Testis (tissue), 3 donors: Measurements from ENCODE around the gene NLRP4. TPM values are rescaled to one million over a fixed set of nuclear protein-coding genes. Genes with fewer than 3 reads are reported as not detected.

Experiments
- DNase-seq: peaks from one replicate; pipeline ENCODE4 v3.0.0-alpha.2; 2019
- H3K27ac ChIP-seq, 2 donors: fragments of 200-600 bp; sonication (generic); one replicate each; pipeline ENCODE4 v1.5.1; 2019
- H3K27me3 ChIP-seq: fragments of 200-600 bp; sonication (generic); one replicate; pipeline ENCODE4 v1.5.1; 2019
- H3K36me3 ChIP-seq: fragments of 200-600 bp; sonication (generic); one replicate; pipeline ENCODE4 v1.5.1; 2017; ENCODE audit warnings: low read depth; ENCODE audit errors: missing control alignments
- H3K4me1 ChIP-seq: fragments of 200-600 bp; sonication (generic); one replicate; pipeline ENCODE4 v1.5.1; 2019
- H3K4me3 ChIP-seq, 2 donors: fragments of 200-600 bp; sonication (generic); one replicate each; pipeline ENCODE4 v1.5.1; 2017 to 2019
- H3K9me3 ChIP-seq: fragments of 200-600 bp; sonication (generic); one replicate; pipeline ENCODE4 v1.5.1; 2017
- POLR2A ChIP-seq: fragments of 450-650 bp; IDR thresholded peaks from one replicate; pipeline ENCODE4 v1.6.1; 2017; ENCODE audit warnings: antibody characterized with exemption, mild to moderate bottlenecking, moderate library complexity
- WGBS, 2 donors: methylation state at CpG; one replicate each; pipeline ENCODE4 v1.1.5; 2018; 5-methylcytosine and 5-hydroxymethylcytosine counted together
- intact Hi-C: fragments of 100-400 bp; cut with DNase I; formaldehyde crosslinking; loops from one replicate; pipeline ENCODE4 v1.15.1; 2023; ENCODE audit warnings: low total_unique reads
- polyA plus RNA-seq: library from polyadenylated mRNA; stranded (reverse); fragments of 350-450 nt; fragmentation: Illumina TruSeq; extraction: RNeasy Lipid Tissue Mini Kit (QIAGEN cat#74804); gene quantifications from one replicate; pipeline ENCODE4 v1.2.3, GENCODE V29; 2014; ENCODE audit warnings: low read depth, low replicate concordance; ENCODE audit not compliant: insufficient read depth
- total RNA-seq, 2 donors: library from RNA; depleted of rRNA; stranded (reverse); fragments of >200 nt; gene quantifications; one replicate each; pipeline ENCODE4 v1.2.3, GENCODE V29; 2016
- TF ChIP-seq, protein P1 (sequence below), 3 experiments: fragments of 450-650 bp in 2 of 3; fragments of 200-600 bp in 1 of 3; sonication (generic) in 1 of 3; IDR thresholded peaks; one replicate each; pipeline ENCODE4 v1.5.1; 2016 to 2019; ENCODE audit warnings: antibody characterized with exemption in 3 of 3, mild to moderate bottlenecking in 2 of 3, moderate library complexity in 1 of 3

Gene NLRP4
- total and polyA plus RNA-seq, 3 donors from 2014 or later = 15.4 to 18.2 (median 17.2) TPM

DNA sequence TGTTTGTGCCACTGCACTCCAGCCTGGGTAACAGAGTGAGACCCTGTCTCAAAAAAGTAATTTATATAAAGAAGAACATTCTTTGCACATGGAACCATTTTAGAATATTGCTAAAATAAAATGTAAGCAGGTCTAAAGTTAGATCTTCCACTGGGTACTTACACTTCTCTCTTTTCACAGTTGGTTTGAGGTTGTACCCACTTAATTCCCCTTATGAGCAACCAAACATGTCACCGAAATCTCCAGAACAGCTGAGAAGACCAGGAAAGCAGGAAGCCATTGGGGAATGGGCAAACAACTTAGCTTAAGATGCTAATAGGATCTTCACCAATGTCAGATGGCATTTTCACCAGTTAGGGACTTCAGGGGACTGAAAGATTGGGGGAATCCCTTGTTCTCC lies 18.8 kb downstream of the NLRP4 start:
- H3K36me3 ChIP-seq = no peaks in the 10 kb centered on the region
- H3K27me3 ChIP-seq = no peaks in the 10 kb centered on the region
- H3K4me3 ChIP-seq = no peak overlapping the region
- no peaks in the 10 kb centered on the region for H3K9me3 ChIP-seq
- 59 to 81% methylated on average over 1 of the region's 1 CpG for WGBS, 2 donors
- DNase-seq = no peak
- no peak overlapping the region for H3K27ac ChIP-seq
- no peak for TF ChIP-seq POLR2A
- TF ChIP-seq, protein P1, sequence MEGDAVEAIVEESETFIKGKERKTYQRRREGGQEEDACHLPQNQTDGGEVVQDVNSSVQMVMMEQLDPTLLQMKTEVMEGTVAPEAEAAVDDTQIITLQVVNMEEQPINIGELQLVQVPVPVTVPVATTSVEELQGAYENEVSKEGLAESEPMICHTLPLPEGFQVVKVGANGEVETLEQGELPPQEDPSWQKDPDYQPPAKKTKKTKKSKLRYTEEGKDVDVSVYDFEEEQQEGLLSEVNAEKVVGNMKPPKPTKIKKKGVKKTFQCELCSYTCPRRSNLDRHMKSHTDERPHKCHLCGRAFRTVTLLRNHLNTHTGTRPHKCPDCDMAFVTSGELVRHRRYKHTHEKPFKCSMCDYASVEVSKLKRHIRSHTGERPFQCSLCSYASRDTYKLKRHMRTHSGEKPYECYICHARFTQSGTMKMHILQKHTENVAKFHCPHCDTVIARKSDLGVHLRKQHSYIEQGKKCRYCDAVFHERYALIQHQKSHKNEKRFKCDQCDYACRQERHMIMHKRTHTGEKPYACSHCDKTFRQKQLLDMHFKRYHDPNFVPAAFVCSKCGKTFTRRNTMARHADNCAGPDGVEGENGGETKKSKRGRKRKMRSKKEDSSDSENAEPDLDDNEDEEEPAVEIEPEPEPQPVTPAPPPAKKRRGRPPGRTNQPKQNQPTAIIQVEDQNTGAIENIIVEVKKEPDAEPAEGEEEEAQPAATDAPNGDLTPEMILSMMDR (IDR thresholded peaks at IDR 0.05) = no peak
- intact Hi-C loops = no loop called here
- no peaks in the 10 kb centered on the region for H3K4me1 ChIP-seq

DNA sequence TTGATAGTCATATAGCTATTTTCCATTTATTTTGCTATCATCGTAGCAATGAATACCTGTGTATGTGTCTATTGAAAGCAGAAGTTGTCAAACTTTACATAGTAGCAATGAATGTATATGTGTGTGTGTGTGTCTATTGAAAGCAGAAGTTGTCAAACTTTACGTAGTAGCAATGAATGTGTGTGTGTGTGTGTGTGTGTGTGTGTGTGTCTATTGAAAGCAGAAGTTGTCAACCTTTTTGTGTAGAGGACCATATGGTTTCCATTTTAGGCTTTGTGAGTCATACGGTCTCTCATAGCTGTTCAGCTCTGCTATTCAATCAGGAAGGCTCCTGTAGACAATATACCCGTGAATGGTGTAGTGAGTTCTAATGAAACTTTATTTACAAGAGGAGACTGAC lies 20.8 kb downstream of the NLRP4 start:
- intact Hi-C loops = no loop called here
- Histone ChIP-seq H3K4me3 (no peak overlapping the region), H3K27me3 (no peaks in the 10 kb centered on the region), H3K9me3 (no peaks in the 10 kb centered on the region), H3K36me3 (no peaks in the 10 kb centered on the region), H3K27ac (no peak overlapping the region), H3K4me1 (no peaks in the 10 kb centered on the region)
- no peak for TF ChIP-seq POLR2A
- TF ChIP-seq, protein P1 (IDR thresholded peaks at IDR 0.05) = no peak
- 69 to 75% methylated on average over 4 of the region's 4 CpGs for WGBS, 2 donors
- DNase-seq = no peak

DNA sequence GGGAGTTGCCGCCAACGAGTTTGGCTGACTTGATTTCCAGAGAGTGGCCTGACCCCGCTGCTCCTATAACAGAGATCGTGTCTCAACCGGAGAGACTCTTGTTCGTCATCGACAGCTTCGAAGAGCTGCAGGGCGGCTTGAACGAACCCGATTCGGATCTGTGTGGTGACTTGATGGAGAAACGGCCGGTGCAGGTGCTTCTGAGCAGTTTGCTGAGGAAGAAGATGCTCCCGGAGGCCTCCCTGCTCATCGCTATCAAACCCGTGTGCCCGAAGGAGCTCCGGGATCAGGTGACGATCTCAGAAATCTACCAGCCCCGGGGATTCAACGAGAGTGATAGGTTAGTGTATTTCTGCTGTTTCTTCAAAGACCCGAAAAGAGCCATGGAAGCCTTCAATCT lies 21.6 kb downstream of the NLRP4 start:
- H3K27me3 ChIP-seq = no peaks in the 10 kb centered on the region
- no peaks in the 10 kb centered on the region for H3K9me3 ChIP-seq
- no peak for TF ChIP-seq POLR2A
- TF ChIP-seq, protein P1 (IDR thresholded peaks at IDR 0.05) = no peak
- intact Hi-C loops = no loop called here
- 91 to 94% methylated on average over 20 to 23 of the region's 23 CpGs for WGBS, 2 donors
- no peak for DNase-seq
- no peak overlapping the region for H3K4me3 ChIP-seq
- H3K27ac ChIP-seq = no peak overlapping the region
- no peaks in the 10 kb centered on the region for H3K4me1 ChIP-seq
- H3K36me3 ChIP-seq = no peaks in the 10 kb centered on the region

DNA sequence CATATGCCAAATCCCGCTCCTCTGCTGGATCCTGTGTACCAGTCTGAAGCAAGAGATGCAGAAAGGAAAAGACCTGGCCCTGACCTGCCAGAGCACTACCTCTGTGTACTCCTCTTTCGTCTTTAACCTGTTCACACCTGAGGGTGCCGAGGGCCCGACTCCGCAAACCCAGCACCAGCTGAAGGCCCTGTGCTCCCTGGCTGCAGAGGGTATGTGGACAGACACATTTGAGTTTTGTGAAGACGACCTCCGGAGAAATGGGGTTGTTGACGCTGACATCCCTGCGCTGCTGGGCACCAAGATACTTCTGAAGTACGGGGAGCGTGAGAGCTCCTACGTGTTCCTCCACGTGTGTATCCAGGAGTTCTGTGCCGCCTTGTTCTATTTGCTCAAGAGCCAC lies 22.1 kb downstream of the NLRP4 start:
- Histone ChIP-seq H3K27ac (no peak overlapping the region), H3K36me3 (no peaks in the 10 kb centered on the region), H3K27me3 (no peaks in the 10 kb centered on the region), H3K9me3 (no peaks in the 10 kb centered on the region), H3K4me1 (no peaks in the 10 kb centered on the region), H3K4me3 (no peak overlapping the region)
- TF ChIP-seq, protein P1 (IDR thresholded peaks at IDR 0.05) = no peak
- no peak for TF ChIP-seq POLR2A
- DNase-seq = no peak
- intact Hi-C loops = no loop called here
- 89 to 90% methylated on average over 8 to 14 of the region's 14 CpGs for WGBS, 2 donors

DNA sequence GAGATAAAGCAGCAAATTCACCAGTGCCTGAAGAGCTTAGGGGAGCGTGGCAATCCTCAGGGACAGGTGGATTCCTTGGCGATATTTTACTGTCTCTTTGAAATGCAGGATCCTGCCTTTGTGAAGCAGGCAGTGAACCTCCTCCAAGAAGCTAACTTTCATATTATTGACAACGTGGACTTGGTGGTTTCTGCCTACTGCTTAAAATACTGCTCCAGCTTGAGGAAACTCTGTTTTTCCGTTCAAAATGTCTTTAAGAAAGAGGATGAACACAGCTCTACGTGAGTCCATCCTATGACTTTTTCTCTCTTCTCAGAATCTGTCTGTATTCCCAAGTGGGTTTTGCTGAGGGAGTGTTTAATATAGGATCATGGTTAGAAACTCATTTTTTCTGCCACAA lies 22.6 kb downstream of the NLRP4 start:
- no peak overlapping the region for H3K4me3 ChIP-seq
- H3K9me3 ChIP-seq = no peaks in the 10 kb centered on the region
- TF ChIP-seq POLR2A = no peak
- no peak overlapping the region for H3K27ac ChIP-seq
- intact Hi-C loops = no loop called here
- 76 to 81% methylated on average over 5 of the region's 5 CpGs for WGBS, 2 donors
- H3K36me3 ChIP-seq = no peaks in the 10 kb centered on the region
- no peaks in the 10 kb centered on the region for H3K4me1 ChIP-seq
- H3K27me3 ChIP-seq = no peaks in the 10 kb centered on the region
- no peak for DNase-seq
